SK-N-SH treated with all-trans-retinoic acid at 6 μM for 48 hours (cell line): ENCODE measurements around the gene NR4A2.

ENCODE experiments used
- CSDC2 ChIP-seq: fragments of 250-450 bp; sonication (Bioruptor Pico); IDR thresholded peaks from 2 replicates; pipeline ENCODE4 v1.5.0; 2020; ENCODE audit warnings: mild to moderate bottlenecking, moderate library complexity
- CSRNP3 ChIP-seq: fragments of 250-450 bp; sonication (Bioruptor Pico); IDR thresholded peaks from 2 replicates; pipeline ENCODE4 v1.5.1; 2021; ENCODE audit warnings: mild to moderate bottlenecking, moderate library complexity
- ESRRG ChIP-seq: fragments of 250-450 bp; sonication (Bioruptor Pico); IDR thresholded peaks from 2 replicates; pipeline ENCODE4 v1.6.1; 2021; ENCODE audit warnings: mild to moderate bottlenecking
- POU6F1 ChIP-seq: fragments of 250-450 bp; sonication (Bioruptor Pico); IDR thresholded peaks from 2 replicates; pipeline ENCODE4 v1.8.0; 2021; ENCODE audit warnings: low read depth, mild to moderate bottlenecking, moderate library complexity, borderline replicate concordance
- RARB ChIP-seq: fragments of 250-450 bp; sonication (Bioruptor Pico); IDR thresholded peaks from 2 replicates; pipeline ENCODE4 v1.8.0; 2021; ENCODE audit warnings: mild to moderate bottlenecking, moderate library complexity

GRCh38 chr2:156294945-156295580 lies 37.5 kb downstream of the NR4A2 start:
- no peak for TF ChIP-seq POU6F1
- no peak for TF ChIP-seq CSRNP3
- TF ChIP-seq RARB = no peak
- no peak for TF ChIP-seq CSDC2 (CRISPR knock-in tag)
- no peak for TF ChIP-seq ESRRG (CRISPR knock-in tag)
